Liver (tissue), 9 donors: Measurements from ENCODE around the gene TCF19. TPM values are rescaled to one million over a fixed set of nuclear protein-coding genes. Genes with fewer than 3 reads are reported as not detected.

Experiments
- DNase-seq: peaks from one replicate; pipeline ENCODE4 v3.0.0-alpha.2; 2017; ENCODE audit warnings: low spot score
- H3K27ac ChIP-seq, 2 donors: one replicate each; pipeline ENCODE4 v1.7.0; 2013; ENCODE audit warnings: inconsistent platforms in 2 of 2, low read length in 2 of 2, control low read depth in 1 of 2, low read depth in 1 of 2, mild to moderate bottlenecking in 1 of 2
- H3K27me3 ChIP-seq, 4 donors: one replicate each; pipeline versions ENCODE4 v1.6.1 to v1.7.0; 2013; ENCODE audit warnings: low read length in 3 of 4, inconsistent platforms in 1 of 4, mild to moderate bottlenecking in 1 of 4, moderate library complexity in 1 of 4; ENCODE audit not compliant: control insufficient read depth in 4 of 4, insufficient read depth in 4 of 4
- H3K36me3 ChIP-seq, 4 donors: one replicate each; pipeline versions ENCODE4 v1.6.1 to v1.7.0; 2013; ENCODE audit warnings: low read length in 3 of 4, mild to moderate bottlenecking in 3 of 4, low read depth in 1 of 4, moderate library complexity in 1 of 4; ENCODE audit not compliant: control insufficient read depth in 4 of 4, insufficient read depth in 3 of 4
- H3K4me1 ChIP-seq, 4 donors: one replicate each; pipeline versions ENCODE4 v1.6.1 to v1.7.0; 2013; ENCODE audit warnings: low read length in 3 of 4, mild to moderate bottlenecking in 3 of 4, moderate library complexity in 1 of 4; ENCODE audit not compliant: control insufficient read depth in 4 of 4, insufficient read depth in 4 of 4
- H3K4me3 ChIP-seq, 3 donors: one replicate each; pipeline versions ENCODE4 v1.6.1 to v1.7.0; 2013; ENCODE audit warnings: low read length in 3 of 3, control low read depth in 1 of 3, low read depth in 1 of 3, mild to moderate bottlenecking in 1 of 3
- H3K9ac ChIP-seq, 2 donors: one replicate each; pipeline ENCODE4 v1.7.0; 2013; ENCODE audit warnings: low read length in 2 of 2, mild to moderate bottlenecking in 2 of 2, moderate library complexity in 2 of 2, control low read depth in 1 of 2, low read depth in 1 of 2
- H3K9me3 ChIP-seq, 4 donors: one replicate each; pipeline versions ENCODE4 v1.6.1 to v1.7.0; 2013; ENCODE audit warnings: low read length in 3 of 4; ENCODE audit not compliant: control insufficient read depth in 4 of 4
- EGR1 ChIP-seq, 2 donors: IDR thresholded peaks; 2 replicates each; pipeline ENCODE4 v1.6.1; 2016 to 2018; ENCODE audit warnings: antibody characterized with exemption in 2 of 2, low read depth in 2 of 2
- FOXA1 ChIP-seq: IDR thresholded peaks from 2 replicates; pipeline ENCODE4 v1.6.1; 2016; ENCODE audit warnings: antibody characterized with exemption
- FOXA2 ChIP-seq: IDR thresholded peaks from 2 replicates; pipeline ENCODE4 v1.6.1; 2016; ENCODE audit warnings: antibody characterized with exemption
- GABPA ChIP-seq, 2 donors: IDR thresholded peaks in 1 of 2; conservative IDR thresholded peaks in 1 of 2; 2 replicates each; pipeline ENCODE4 v1.6.1; 2016; ENCODE audit warnings: antibody characterized with exemption in 2 of 2, mild to moderate bottlenecking in 1 of 2, moderate library complexity in 1 of 2
- HNF4A ChIP-seq, 2 donors: conservative IDR thresholded peaks; 2 replicates each; pipeline ENCODE4 v1.6.1; 2016; ENCODE audit warnings: antibody characterized with exemption in 2 of 2, mild to moderate bottlenecking in 2 of 2
- HNF4G ChIP-seq: IDR thresholded peaks from 2 replicates; pipeline ENCODE4 v1.6.1; 2016; ENCODE audit warnings: antibody characterized with exemption
- JUND ChIP-seq, 2 donors: IDR thresholded peaks; 2 replicates each; pipeline ENCODE4 v1.6.1; 2016; ENCODE audit warnings: antibody characterized with exemption in 2 of 2
- NR2F2 ChIP-seq: IDR thresholded peaks from 2 replicates; pipeline ENCODE4 v1.6.1; 2016; ENCODE audit warnings: antibody characterized with exemption
- RAD21 ChIP-seq, 2 donors: IDR thresholded peaks; 2 replicates each; pipeline ENCODE4 v1.6.1; 2016; ENCODE audit warnings: antibody characterized with exemption in 2 of 2, mild to moderate bottlenecking in 2 of 2
- RXRA ChIP-seq, 2 donors: IDR thresholded peaks; 2 replicates each; pipeline ENCODE4 v1.6.1; 2017 to 2018; ENCODE audit warnings: antibody characterized with exemption in 2 of 2, mild to moderate bottlenecking in 1 of 2
- SP1 ChIP-seq: IDR thresholded peaks from 2 replicates; pipeline ENCODE4 v1.6.1; 2018; ENCODE audit warnings: antibody characterized with exemption, mild to moderate bottlenecking
- TAF1 ChIP-seq: conservative IDR thresholded peaks from 2 replicates; pipeline ENCODE4 v1.6.1; 2016; ENCODE audit warnings: antibody characterized with exemption, mild to moderate bottlenecking
- YY1 ChIP-seq: IDR thresholded peaks from 2 replicates; pipeline ENCODE4 v1.6.1; 2016; ENCODE audit warnings: antibody characterized with exemption, mild to moderate bottlenecking
- WGBS: extraction: QIAGEN DNeasy Blood & Tissue Kit; methylation state at CpG from one replicate; pipeline ENCODE4 v1.1.7; 2013; 5-methylcytosine and 5-hydroxymethylcytosine counted together
- polyA plus RNA-seq, 2 donors: library from polyadenylated mRNA; stranded (reverse) in 1 of 2; unstranded in 1 of 2; fragments of 200-250 nt in 1 of 2; fragments of >200 nt in 1 of 2; fragmentation: Nextera tagmentation in 1 of 2; extraction: Ambion mirVana in 1 of 2; gene quantifications; one replicate each; pipeline versions ENCODE4 v1.2.1 to v1.2.3, GENCODE V29; 2013 to 2015
- total RNA-seq, 2 donors: library from RNA; depleted of rRNA; stranded (reverse); fragments of >200 nt; gene quantifications; one replicate each; pipeline ENCODE4 v1.2.3, GENCODE V29; 2014
- TF ChIP-seq, protein P1 (sequence below): IDR thresholded peaks from 2 replicates; pipeline ENCODE4 v1.6.1; 2016; ENCODE audit warnings: antibody characterized with exemption, mild to moderate bottlenecking
- TF ChIP-seq, protein P2 (sequence below): IDR thresholded peaks from 2 replicates; pipeline ENCODE4 v1.6.1; 2016; ENCODE audit warnings: antibody characterized with exemption
- TF ChIP-seq, protein P3 (sequence below): IDR thresholded peaks from 2 replicates; pipeline ENCODE4 v1.6.1; 2016; ENCODE audit warnings: antibody characterized with exemption
- TF ChIP-seq, protein P4 (sequence below): IDR thresholded peaks from 2 replicates; pipeline ENCODE4 v1.6.1; 2016; ENCODE audit warnings: antibody characterized with exemption
- TF ChIP-seq, protein P5 (sequence below): fragments of 150-350 bp; IDR thresholded peaks from 2 replicates; pipeline ENCODE4 v1.5.1; 2017; ENCODE audit warnings: improper control_type of control experiment, low read depth, low read length; ENCODE audit not compliant: missing input control
- donor health status: healthy.
- donor health status: healthy.
- donor health status: healthy.
- donor health status: healthy.
- donor health status: healthy.

TCF19 gene
- total and polyA plus RNA-seq, 4 donors: 0.63 to 16.8 (median 2.0) TPM

DNA sequence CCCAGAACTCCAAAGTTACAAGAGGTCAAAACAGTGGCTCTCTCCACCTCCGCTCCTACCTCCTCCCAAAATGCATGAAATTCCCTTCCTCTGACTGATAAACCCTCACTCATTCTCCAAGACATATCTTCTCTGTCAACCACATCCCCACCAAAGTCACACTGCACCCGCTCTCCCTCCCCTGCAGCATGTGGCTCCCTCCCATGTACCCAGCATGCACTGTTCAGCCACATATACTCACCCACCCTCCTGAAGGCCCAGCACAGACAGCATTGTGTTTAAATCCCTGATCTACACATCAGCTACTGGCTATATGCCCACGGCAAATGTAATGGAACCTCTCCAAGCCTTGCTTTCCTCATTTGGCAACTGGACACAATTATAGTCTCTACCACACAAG lies 17.6 kb downstream of the TCF19 start (continued):
- TF ChIP-seq, protein P1, sequence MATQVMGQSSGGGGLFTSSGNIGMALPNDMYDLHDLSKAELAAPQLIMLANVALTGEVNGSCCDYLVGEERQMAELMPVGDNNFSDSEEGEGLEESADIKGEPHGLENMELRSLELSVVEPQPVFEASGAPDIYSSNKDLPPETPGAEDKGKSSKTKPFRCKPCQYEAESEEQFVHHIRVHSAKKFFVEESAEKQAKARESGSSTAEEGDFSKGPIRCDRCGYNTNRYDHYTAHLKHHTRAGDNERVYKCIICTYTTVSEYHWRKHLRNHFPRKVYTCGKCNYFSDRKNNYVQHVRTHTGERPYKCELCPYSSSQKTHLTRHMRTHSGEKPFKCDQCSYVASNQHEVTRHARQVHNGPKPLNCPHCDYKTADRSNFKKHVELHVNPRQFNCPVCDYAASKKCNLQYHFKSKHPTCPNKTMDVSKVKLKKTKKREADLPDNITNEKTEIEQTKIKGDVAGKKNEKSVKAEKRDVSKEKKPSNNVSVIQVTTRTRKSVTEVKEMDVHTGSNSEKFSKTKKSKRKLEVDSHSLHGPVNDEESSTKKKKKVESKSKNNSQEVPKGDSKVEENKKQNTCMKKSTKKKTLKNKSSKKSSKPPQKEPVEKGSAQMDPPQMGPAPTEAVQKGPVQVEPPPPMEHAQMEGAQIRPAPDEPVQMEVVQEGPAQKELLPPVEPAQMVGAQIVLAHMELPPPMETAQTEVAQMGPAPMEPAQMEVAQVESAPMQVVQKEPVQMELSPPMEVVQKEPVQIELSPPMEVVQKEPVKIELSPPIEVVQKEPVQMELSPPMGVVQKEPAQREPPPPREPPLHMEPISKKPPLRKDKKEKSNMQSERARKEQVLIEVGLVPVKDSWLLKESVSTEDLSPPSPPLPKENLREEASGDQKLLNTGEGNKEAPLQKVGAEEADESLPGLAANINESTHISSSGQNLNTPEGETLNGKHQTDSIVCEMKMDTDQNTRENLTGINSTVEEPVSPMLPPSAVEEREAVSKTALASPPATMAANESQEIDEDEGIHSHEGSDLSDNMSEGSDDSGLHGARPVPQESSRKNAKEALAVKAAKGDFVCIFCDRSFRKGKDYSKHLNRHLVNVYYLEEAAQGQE: no peak
- TF ChIP-seq HNF4A (conservative IDR thresholded peaks at IDR 0.05) (no peak), YY1 (no peak), FOXA2 (no peak), HNF4G (no peak), RXRA (IDR thresholded peaks at IDR 0.05) (no peak), NR2F2 (no peak)

DNA sequence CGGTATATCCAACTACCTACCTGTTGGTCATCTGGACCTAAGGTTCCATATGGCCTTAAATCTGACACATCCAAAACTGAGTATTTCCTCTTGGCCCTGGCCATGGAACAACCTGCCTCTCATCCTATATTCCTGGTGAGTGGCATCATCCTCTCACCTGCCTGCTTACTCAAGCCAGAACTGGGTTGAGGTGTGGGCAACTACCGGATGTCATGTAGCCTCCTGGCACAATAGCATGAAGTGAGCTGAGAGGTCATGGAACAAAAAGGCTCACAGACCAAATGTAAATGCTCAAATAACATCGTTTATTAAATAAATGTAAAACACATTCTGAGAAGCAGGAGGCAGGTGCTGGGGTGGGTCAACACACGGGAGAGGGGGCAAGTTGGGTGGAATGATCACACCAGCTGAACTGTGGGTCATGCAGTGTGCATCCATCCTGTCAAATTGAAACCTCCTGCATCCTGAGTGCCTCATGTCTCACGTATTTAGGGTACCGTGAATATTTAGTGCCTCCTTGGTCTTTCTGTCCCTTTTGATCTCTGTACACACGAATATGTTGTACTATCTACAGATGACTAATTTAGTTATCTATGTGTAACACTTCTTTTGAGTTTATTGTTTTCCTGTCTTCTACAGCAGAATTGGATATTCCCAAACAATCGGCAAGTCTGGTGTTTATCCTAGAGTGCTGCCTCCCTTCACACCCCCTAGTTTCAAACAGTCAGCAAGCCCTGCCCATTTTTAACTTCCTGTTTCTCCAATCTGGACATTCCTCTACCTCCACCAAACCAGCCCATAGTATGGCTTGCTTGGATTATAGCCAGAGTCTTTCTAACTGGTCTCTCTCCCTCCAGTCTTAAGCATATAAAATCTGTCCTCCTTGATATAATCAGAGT lies 20.0 kb downstream of the TCF19 start:
- Histone ChIP-seq H3K4me3 (no peak overlapping the region), H3K4me1 (no peaks in the 10 kb centered on the region), H3K27ac (no peak overlapping the region), H3K36me3 (no peaks in the 10 kb centered on the region), H3K9me3 (no peaks in the 10 kb centered on the region), H3K9ac (no peak overlapping the region), H3K27me3 (no peaks in the 10 kb centered on the region)
- 66% methylated on average over 8 of the region's 8 CpGs for WGBS
- TF ChIP-seq JUND (IDR thresholded peaks at IDR 0.05): no peak
- TF ChIP-seq YY1: no peak
- no peak for TF ChIP-seq HNF4G
- TF ChIP-seq RAD21 (IDR thresholded peaks at IDR 0.05): no peak
- TF ChIP-seq EGR1 (IDR thresholded peaks at IDR 0.05; ENCODE audit: low read depth in 2 of 2): no peak
- TF ChIP-seq SP1: no peak
- TF ChIP-seq TAF1: no peak
- TF ChIP-seq HNF4A (conservative IDR thresholded peaks at IDR 0.05): no peak
- TF ChIP-seq, protein P2, sequence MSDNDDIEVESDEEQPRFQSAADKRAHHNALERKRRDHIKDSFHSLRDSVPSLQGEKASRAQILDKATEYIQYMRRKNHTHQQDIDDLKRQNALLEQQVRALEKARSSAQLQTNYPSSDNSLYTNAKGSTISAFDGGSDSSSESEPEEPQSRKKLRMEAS: no peak
- TF ChIP-seq, protein P3, sequence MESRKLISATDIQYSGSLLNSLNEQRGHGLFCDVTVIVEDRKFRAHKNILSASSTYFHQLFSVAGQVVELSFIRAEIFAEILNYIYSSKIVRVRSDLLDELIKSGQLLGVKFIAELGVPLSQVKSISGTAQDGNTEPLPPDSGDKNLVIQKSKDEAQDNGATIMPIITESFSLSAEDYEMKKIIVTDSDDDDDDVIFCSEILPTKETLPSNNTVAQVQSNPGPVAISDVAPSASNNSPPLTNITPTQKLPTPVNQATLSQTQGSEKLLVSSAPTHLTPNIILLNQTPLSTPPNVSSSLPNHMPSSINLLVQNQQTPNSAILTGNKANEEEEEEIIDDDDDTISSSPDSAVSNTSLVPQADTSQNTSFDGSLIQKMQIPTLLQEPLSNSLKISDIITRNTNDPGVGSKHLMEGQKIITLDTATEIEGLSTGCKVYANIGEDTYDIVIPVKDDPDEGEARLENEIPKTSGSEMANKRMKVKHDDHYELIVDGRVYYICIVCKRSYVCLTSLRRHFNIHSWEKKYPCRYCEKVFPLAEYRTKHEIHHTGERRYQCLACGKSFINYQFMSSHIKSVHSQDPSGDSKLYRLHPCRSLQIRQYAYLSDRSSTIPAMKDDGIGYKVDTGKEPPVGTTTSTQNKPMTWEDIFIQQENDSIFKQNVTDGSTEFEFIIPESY: no peak
- TF ChIP-seq, protein P1: no peak
- no peak for TF ChIP-seq NR2F2
- TF ChIP-seq FOXA2: no peak
- TF ChIP-seq, protein P4, sequence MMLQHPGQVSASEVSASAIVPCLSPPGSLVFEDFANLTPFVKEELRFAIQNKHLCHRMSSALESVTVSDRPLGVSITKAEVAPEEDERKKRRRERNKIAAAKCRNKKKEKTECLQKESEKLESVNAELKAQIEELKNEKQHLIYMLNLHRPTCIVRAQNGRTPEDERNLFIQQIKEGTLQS: no peak
- no peak for TF ChIP-seq RXRA (IDR thresholded peaks at IDR 0.05)
- TF ChIP-seq, protein P5, sequence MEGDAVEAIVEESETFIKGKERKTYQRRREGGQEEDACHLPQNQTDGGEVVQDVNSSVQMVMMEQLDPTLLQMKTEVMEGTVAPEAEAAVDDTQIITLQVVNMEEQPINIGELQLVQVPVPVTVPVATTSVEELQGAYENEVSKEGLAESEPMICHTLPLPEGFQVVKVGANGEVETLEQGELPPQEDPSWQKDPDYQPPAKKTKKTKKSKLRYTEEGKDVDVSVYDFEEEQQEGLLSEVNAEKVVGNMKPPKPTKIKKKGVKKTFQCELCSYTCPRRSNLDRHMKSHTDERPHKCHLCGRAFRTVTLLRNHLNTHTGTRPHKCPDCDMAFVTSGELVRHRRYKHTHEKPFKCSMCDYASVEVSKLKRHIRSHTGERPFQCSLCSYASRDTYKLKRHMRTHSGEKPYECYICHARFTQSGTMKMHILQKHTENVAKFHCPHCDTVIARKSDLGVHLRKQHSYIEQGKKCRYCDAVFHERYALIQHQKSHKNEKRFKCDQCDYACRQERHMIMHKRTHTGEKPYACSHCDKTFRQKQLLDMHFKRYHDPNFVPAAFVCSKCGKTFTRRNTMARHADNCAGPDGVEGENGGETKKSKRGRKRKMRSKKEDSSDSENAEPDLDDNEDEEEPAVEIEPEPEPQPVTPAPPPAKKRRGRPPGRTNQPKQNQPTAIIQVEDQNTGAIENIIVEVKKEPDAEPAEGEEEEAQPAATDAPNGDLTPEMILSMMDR: no peak
- no peak for TF ChIP-seq FOXA1
- TF ChIP-seq GABPA (IDR thresholded peaks at IDR 0.05 in 1 of 2, conservative IDR thresholded peaks at IDR 0.05 in 1 of 2): no peak
- no peak for DNase-seq
